ENCODE results near the gene SPTLC1. TPM values are rescaled to one million over a fixed set of nuclear protein-coding genes. Genes with fewer than 3 reads are reported as not detected.
"Not testable (repeated sequence)": the region's sequence is repeated elsewhere in the genome, so short reads cannot be mapped to it uniquely, and the experiment has no call there.

SPTLC1 gene
- total and polyA plus RNA-seq, 9 donors, result 38.3 to 56.4 (median 42.5) TPM

DNA sequence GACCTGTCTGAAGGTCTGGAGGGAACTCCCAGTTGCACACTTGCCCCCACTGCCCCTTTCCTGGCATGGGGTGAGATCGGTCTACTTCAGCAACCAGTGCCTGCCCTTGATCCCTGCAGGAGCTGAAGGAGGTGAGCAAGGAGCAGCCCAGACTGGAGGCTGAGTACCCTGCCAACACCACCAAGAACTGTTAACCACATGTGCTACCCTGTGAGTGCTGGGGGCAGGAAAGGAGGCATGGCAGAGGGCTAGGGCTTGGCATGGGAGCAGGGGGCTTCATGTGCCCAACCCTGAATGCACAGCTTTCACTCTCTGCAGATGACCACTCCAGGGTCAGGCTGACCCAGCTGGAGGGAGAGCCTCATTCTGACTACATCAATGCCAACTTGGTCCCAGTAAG lies 17.3 kb upstream of the SPTLC1 start:
- Histone ChIP-seq H3K4me3 (ENCODE audit: low read length) (no peak overlapping the region), H3K4me1 (ENCODE audit: control insufficient read depth, insufficient read depth, low read length) (peaks cover 5% of the 10 kb centered on the region), H3K36me3 (ENCODE audit: control insufficient read depth, insufficient read depth, low read length) (no peaks in the 10 kb centered on the region), H3K27me3 (ENCODE audit: control insufficient read depth, insufficient read depth, low read length) (peaks cover 2% of the 10 kb centered on the region), H3K9me3 (replicated peaks; ENCODE audit: control insufficient read depth, low read depth, low read length) (no peaks in the 10 kb centered on the region), H3K27ac (ENCODE audit: low read length) (no peak overlapping the region)
- DNase-seq, result no peak
- WGBS (ENCODE audit: insufficient coverage), result no CpG with 5 or more reads among the region's 1 CpG

GRCh38 chr9:92122800-92123199 lies 7.6 kb upstream of the SPTLC1 start:
- no peak for DNase-seq
- no peak overlapping the region for H3K27ac ChIP-seq (ENCODE audit: low read length)
- H3K36me3 ChIP-seq (ENCODE audit: control insufficient read depth, insufficient read depth, low read length), result no peaks in the 10 kb centered on the region
- H3K4me3 ChIP-seq (ENCODE audit: low read length), result no peak overlapping the region
- no peaks in the 10 kb centered on the region for H3K9me3 ChIP-seq (replicated peaks; ENCODE audit: control insufficient read depth, low read depth, low read length)
- WGBS (ENCODE audit: insufficient coverage), result 23% methylated on average over 6 of the region's 8 CpGs
- H3K27me3 ChIP-seq (ENCODE audit: control insufficient read depth, insufficient read depth, low read length), result peaks cover 2% of the 10 kb centered on the region
- no peaks in the 10 kb centered on the region for H3K4me1 ChIP-seq (ENCODE audit: control insufficient read depth, insufficient read depth, low read length)

GRCh38 chr9:92122061-92122460 lies 6.8 kb upstream of the SPTLC1 start:
- Histone ChIP-seq H3K9me3 (replicated peaks; ENCODE audit: control insufficient read depth, low read depth, low read length) (no peaks in the 10 kb centered on the region), H3K36me3 (ENCODE audit: control insufficient read depth, insufficient read depth, low read length) (no peaks in the 10 kb centered on the region), H3K4me3 (ENCODE audit: low read length) (no peak overlapping the region), H3K27ac (ENCODE audit: low read length) (no peak overlapping the region), H3K27me3 (ENCODE audit: control insufficient read depth, insufficient read depth, low read length) (peaks cover 2% of the 10 kb centered on the region), H3K4me1 (ENCODE audit: control insufficient read depth, insufficient read depth, low read length) (no peaks in the 10 kb centered on the region)
- no peak for DNase-seq
- WGBS (ENCODE audit: insufficient coverage), result no CpG with 5 or more reads among the region's 1 CpG

GRCh38 chr9:92121265-92121664 lies 6.1 kb upstream of the SPTLC1 start:
- Histone ChIP-seq H3K27me3 (ENCODE audit: control insufficient read depth, insufficient read depth, low read length) (peaks cover 2% of the 10 kb centered on the region), H3K4me1 (ENCODE audit: control insufficient read depth, insufficient read depth, low read length) (no peaks in the 10 kb centered on the region), H3K4me3 (ENCODE audit: low read length) (no peak overlapping the region), H3K9me3 (replicated peaks; ENCODE audit: control insufficient read depth, low read depth, low read length) (no peaks in the 10 kb centered on the region), H3K27ac (ENCODE audit: low read length) (no peak overlapping the region), H3K36me3 (ENCODE audit: control insufficient read depth, insufficient read depth, low read length) (no peaks in the 10 kb centered on the region)
- DNase-seq, result no peak
- 80% methylated on average over 1 of the region's 1 CpG for WGBS (ENCODE audit: insufficient coverage)

DNA sequence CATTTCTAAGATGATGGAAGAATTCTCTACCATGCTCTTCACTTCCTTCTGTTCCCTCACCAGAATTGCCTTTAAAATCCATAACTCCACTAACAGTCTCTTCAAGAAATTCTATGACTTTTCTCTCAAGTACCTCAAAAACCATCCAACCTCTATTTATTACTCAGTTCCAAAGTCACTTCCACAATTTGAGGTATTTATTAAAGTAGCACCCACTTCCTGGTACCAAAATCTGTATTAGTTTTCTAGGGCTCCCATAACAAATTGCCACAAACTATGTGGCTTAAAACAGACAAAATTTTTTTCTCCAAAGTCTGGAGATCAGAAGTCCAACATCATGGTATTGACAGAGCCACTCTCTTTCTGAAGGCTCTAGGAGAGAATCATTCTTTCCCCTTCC lies 4.9 kb upstream of the SPTLC1 start:
- no peaks in the 10 kb centered on the region for H3K36me3 ChIP-seq (ENCODE audit: control insufficient read depth, insufficient read depth, low read length)
- DNase-seq, result no peak
- no peak overlapping the region for H3K27ac ChIP-seq (ENCODE audit: low read length)

GRCh38 chr9:92119586-92119985 lies 4.4 kb upstream of the SPTLC1 start:
- WGBS (ENCODE audit: insufficient coverage), result 57% methylated on average over 3 of the region's 4 CpGs
- no peak overlapping the region for H3K27ac ChIP-seq (ENCODE audit: low read length)

More for the DNA sequence above, 4.9 kb upstream of the SPTLC1 start:
- Histone ChIP-seq H3K4me3 (ENCODE audit: low read length) (no peak overlapping the region), H3K27me3 (ENCODE audit: control insufficient read depth, insufficient read depth, low read length) (peaks cover 2% of the 10 kb centered on the region), H3K4me1 (ENCODE audit: control insufficient read depth, insufficient read depth, low read length) (peaks cover 3% of the 10 kb centered on the region), H3K9me3 (replicated peaks; ENCODE audit: control insufficient read depth, low read depth, low read length) (no peaks in the 10 kb centered on the region)

GRCh38 chr9:92108122-92108521 lies 7.1 kb downstream of the SPTLC1 start:
- DNase-seq, result no peak

More at GRCh38 chr9:92119586-92119985, 4.4 kb upstream of the SPTLC1 start:
- DNase-seq, result no peak
- Histone ChIP-seq H3K9me3 (replicated peaks; ENCODE audit: control insufficient read depth, low read depth, low read length) (no peaks in the 10 kb centered on the region), H3K4me1 (ENCODE audit: control insufficient read depth, insufficient read depth, low read length) (peaks cover 3% of the 10 kb centered on the region), H3K4me3 (ENCODE audit: low read length) (no peak overlapping the region), H3K27me3 (ENCODE audit: control insufficient read depth, insufficient read depth, low read length) (peaks cover 2% of the 10 kb centered on the region), H3K36me3 (ENCODE audit: control insufficient read depth, insufficient read depth, low read length) (no peaks in the 10 kb centered on the region)

DNA sequence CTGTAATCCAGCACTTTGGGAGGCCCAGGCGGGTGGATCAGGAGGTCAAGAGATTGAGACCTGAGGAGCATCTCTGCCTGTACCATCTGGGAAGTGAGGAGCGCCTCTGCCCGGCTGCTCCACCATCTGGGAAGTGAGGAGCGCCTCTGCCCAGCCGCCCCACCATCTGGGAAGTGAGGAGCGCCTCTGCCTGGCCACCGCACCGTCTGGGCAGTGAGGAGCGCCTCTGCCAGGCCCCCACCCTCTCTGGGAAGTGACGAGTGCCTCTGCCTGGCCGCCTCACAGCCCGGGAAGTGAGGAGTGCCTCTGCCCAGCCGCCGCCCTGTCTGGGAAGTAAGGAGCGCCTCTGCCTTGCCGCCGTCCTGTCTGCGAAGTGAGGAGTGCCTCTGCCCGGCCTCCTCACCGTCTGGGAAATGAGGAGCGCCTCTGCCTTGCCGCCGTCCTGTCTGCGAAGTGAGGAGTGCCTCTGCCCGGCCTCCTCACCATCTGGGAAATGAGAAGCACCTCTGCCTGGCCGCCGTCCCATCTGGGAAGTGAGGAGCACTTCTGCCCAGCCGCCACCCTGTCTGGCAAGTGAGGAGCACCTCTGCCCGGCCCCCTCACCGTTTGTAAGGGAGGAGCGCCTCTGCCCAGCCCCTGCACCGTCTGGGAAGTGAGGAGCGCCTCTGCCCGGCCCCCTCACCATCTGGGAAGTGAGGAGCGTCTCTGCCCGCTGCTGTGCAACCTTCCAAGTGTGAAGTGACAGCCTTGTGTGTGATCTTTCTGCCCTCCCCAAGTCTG lies 9.6 kb downstream of the SPTLC1 start:
- not testable (repeated sequence) for H3K4me3 ChIP-seq (ENCODE audit: low read length); H3K27ac ChIP-seq (ENCODE audit: low read length); H3K4me1 ChIP-seq (ENCODE audit: control insufficient read depth, insufficient read depth, low read length); DNase-seq; H3K27me3 ChIP-seq (ENCODE audit: control insufficient read depth, insufficient read depth, low read length); H3K9me3 ChIP-seq (replicated peaks; ENCODE audit: control insufficient read depth, low read depth, low read length)
- peaks cover 21% of the 10 kb centered on the region for H3K36me3 ChIP-seq (ENCODE audit: control insufficient read depth, insufficient read depth, low read length)
- WGBS (ENCODE audit: insufficient coverage), result 95% methylated on average over 28 of the region's 36 CpGs

More at GRCh38 chr9:92108122-92108521, 7.1 kb downstream of the SPTLC1 start:
- WGBS (ENCODE audit: insufficient coverage), result no CpG with 5 or more reads among the region's 4 CpGs
- H3K4me3 ChIP-seq (ENCODE audit: low read length), result no peak overlapping the region
- peaks cover 24% of the 10 kb centered on the region for H3K36me3 ChIP-seq (ENCODE audit: control insufficient read depth, insufficient read depth, low read length)
- H3K27ac ChIP-seq (ENCODE audit: low read length), result no peak overlapping the region
- no peaks in the 10 kb centered on the region for H3K9me3 ChIP-seq (replicated peaks; ENCODE audit: control insufficient read depth, low read depth, low read length)
- no peaks in the 10 kb centered on the region for H3K27me3 ChIP-seq (ENCODE audit: control insufficient read depth, insufficient read depth, low read length)
- H3K4me1 ChIP-seq (ENCODE audit: control insufficient read depth, insufficient read depth, low read length), result no peaks in the 10 kb centered on the region

DNA sequence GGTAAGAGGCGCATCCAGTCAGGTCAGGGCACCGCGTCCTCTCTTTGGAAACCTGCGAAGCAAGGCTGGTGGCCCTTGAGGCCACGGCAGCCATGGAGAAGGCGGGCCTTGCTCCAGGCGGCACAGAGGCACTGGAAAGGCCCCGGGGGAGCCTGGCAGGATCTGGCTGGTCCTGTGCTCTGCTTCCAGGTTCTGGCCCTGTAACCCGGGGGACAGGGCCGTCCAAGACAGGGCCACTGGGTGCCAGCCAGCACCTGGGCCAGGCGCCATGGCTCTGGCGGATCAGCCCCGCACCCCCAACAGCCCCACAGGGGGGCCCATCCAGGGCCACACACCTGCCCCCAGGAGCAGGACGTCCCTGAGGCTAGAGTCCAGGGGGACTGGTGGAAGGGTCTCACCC lies 11.6 kb downstream of the SPTLC1 start:
- not testable (repeated sequence) for H3K4me1 ChIP-seq (ENCODE audit: control insufficient read depth, insufficient read depth, low read length); DNase-seq; H3K4me3 ChIP-seq (ENCODE audit: low read length); H3K9me3 ChIP-seq (replicated peaks; ENCODE audit: control insufficient read depth, low read depth, low read length); H3K27ac ChIP-seq (ENCODE audit: low read length); H3K27me3 ChIP-seq (ENCODE audit: control insufficient read depth, insufficient read depth, low read length)
- WGBS (ENCODE audit: insufficient coverage), result 98% methylated on average over 9 of the region's 14 CpGs
- peaks cover 20% of the 10 kb centered on the region for H3K36me3 ChIP-seq (ENCODE audit: control insufficient read depth, insufficient read depth, low read length)

DNA sequence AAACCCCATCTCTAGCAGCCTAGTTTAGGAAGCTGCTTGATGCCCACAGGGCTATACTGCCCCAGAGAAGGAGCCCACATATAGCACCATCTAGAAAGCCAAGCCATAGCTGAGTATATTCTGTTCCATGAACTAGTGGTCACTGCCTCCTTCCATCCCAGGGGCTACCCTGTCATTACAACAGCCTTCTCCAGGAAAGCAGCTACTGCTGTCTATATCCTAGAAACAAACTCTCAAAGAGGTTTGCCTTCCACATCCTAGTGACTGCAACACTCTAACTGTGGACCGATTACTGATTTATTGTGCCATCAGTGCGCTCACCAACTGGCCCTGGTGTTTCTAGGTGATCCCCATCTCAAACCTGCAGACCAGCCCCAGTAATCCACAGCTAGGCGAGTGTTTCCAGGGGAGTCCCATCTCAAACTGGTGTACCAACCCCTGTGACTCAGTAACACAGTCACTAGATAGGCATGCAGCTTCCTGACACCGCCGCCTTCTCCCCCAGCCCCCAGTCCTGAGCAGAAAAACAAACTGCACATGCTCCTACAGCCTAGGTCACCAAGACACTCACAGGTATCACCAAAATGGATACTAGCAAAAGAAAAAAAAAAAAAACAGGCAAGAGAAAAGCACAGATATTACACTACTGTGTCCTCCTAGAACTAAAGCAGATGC lies 14.8 kb downstream of the SPTLC1 start:
- WGBS (ENCODE audit: insufficient coverage), result 94% methylated on average over 5 of the region's 5 CpGs
- no peak overlapping the region for H3K4me3 ChIP-seq (ENCODE audit: low read length)

More for the DNA sequence above, 14.8 kb downstream of the SPTLC1 start:
- Histone ChIP-seq H3K27ac (ENCODE audit: low read length) (no peak overlapping the region), H3K36me3 (ENCODE audit: control insufficient read depth, insufficient read depth, low read length) (peaks cover 21% of the 10 kb centered on the region), H3K4me1 (ENCODE audit: control insufficient read depth, insufficient read depth, low read length) (peaks cover 2% of the 10 kb centered on the region), H3K9me3 (replicated peaks; ENCODE audit: control insufficient read depth, low read depth, low read length) (no peaks in the 10 kb centered on the region), H3K27me3 (ENCODE audit: control insufficient read depth, insufficient read depth, low read length) (no peaks in the 10 kb centered on the region)
- no peak for DNase-seq

All from muscle of leg (tissue), 11 donors.